SK-N-SH (cell line): ENCODE measurements around the gene CDK3. TPM values are rescaled to one million over a fixed set of nuclear protein-coding genes. Genes with fewer than 3 reads are reported as not detected.

ENCODE experiments used
- CTCF ChIA-PET: fragments of 300-600, 350-600 bp; formaldehyde crosslinking; extraction: SDS; loops from one replicate; lab custom pipeline; 2021; lab: Yijun Ruan, JAX
- POLR2A ChIA-PET: fragments of 350-600 bp; sonication (Branson Sonifier 250); formaldehyde crosslinking; extraction: SDS; loops from one replicate; lab custom pipeline; 2020; ENCODE audit warnings: antibody characterized with exemption, inconsistent platforms; lab: Yijun Ruan, JAX
- DNase-seq: peaks from one replicate; pipeline ENCODE4 v3.0.0; 2012
- H2AFZ ChIP-seq: fragments of 200-600 bp; sonication (generic); 2 replicates; pipeline ENCODE4 v1.8.1; 2016; ENCODE audit warnings: antibody characterized with exemption, mild to moderate bottlenecking, low read depth
- H3F3A ChIP-seq: fragments of 200-600 bp; sonication (generic); replicated peaks from 2 replicates; pipeline ENCODE3; 2016; ENCODE audit warnings: antibody characterized with exemption, mild to moderate bottlenecking; ENCODE audit not compliant: insufficient read depth
- H3K27ac ChIP-seq, 2 experiments: fragments of 200-500 bp in 1 of 2; fragments of 200-600 bp in 1 of 2; sonication (Bioruptor generic) in 1 of 2; sonication (generic), shearing (Covaris generic) in 1 of 2; 2 replicates each; pipeline versions ENCODE4 v1.5.1 to v1.6.1; 2014 to 2016; ENCODE audit warnings: low read depth in 2 of 2, inconsistent platforms in 1 of 2, low read length in 1 of 2, mild to moderate bottlenecking in 1 of 2, mixed read lengths in 1 of 2
- H3K27me3 ChIP-seq: fragments of 200-600 bp; sonication (generic), shearing (Covaris generic); 2 replicates; pipeline ENCODE4 v1.6.1; 2016; ENCODE audit warnings: mixed run types; ENCODE audit not compliant: insufficient read depth
- H3K36me3 ChIP-seq, 2 experiments: fragments of 200-500 bp in 1 of 2; fragments of 200-600 bp in 1 of 2; sonication (Bioruptor generic) in 1 of 2; sonication (generic) in 1 of 2; replicated peaks in 1 of 2; 2 replicates each; pipeline versions ENCODE3 to v1.5.1; 2014 to 2016; ENCODE audit warnings: low read length in 1 of 2, mild to moderate bottlenecking in 1 of 2; ENCODE audit not compliant: insufficient read depth in 2 of 2, control insufficient read depth in 1 of 2
- H3K4me1 ChIP-seq, 2 experiments: fragments of 200-500 bp in 1 of 2; fragments of 200-600 bp in 1 of 2; sonication (Bioruptor generic) in 1 of 2; sonication (generic), shearing (Covaris generic) in 1 of 2; 2 replicates each; pipeline versions ENCODE4 v1.5.1 to v1.6.1; 2014 to 2016; ENCODE audit warnings: low read depth in 1 of 2, low read length in 1 of 2, mixed run types in 1 of 2; ENCODE audit not compliant: insufficient read depth in 2 of 2, control insufficient read depth in 1 of 2
- H3K4me2 ChIP-seq: fragments of 200-600 bp; sonication (generic), shearing (Covaris generic); 2 replicates; pipeline ENCODE4 v1.6.1; 2017; ENCODE audit warnings: mixed run types
- H3K4me3 ChIP-seq, 2 experiments: fragments of 200-500 bp in 1 of 2; fragments of 200-600 bp in 1 of 2; sonication (Bioruptor generic) in 1 of 2; sonication (generic), shearing (Covaris generic) in 1 of 2; 2 replicates each; pipeline versions ENCODE4 v1.5.1 to v1.8.1; 2014 to 2016; ENCODE audit warnings: low read depth in 2 of 2, inconsistent platforms in 1 of 2, low read length in 1 of 2, mild to moderate bottlenecking in 1 of 2, mixed read lengths in 1 of 2, moderate library complexity in 1 of 2
- H3K79me2 ChIP-seq: fragments of 200-600 bp; sonication (generic); 2 replicates; pipeline ENCODE4 v1.8.1; 2017; ENCODE audit warnings: mild to moderate bottlenecking; ENCODE audit not compliant: insufficient read depth
- H3K9ac ChIP-seq: fragments of 200-600 bp; sonication (generic); 2 replicates; pipeline ENCODE4 v1.6.1; 2017; ENCODE audit warnings: mixed run types
- H3K9me2 ChIP-seq: fragments of 200-600 bp; sonication (generic); 2 replicates; pipeline ENCODE4 v1.6.1; 2017; ENCODE audit warnings: mixed run types
- H3K9me3 ChIP-seq: fragments of 200-600 bp; sonication (generic); 2 replicates; pipeline ENCODE4 v1.6.1; 2017; ENCODE audit warnings: mixed run types, mild to moderate bottlenecking, moderate library complexity
- H4K20me1 ChIP-seq: fragments of 200-600 bp; sonication (generic); 2 replicates; pipeline ENCODE4 v1.6.1; 2017; ENCODE audit warnings: mild to moderate bottlenecking, mixed run types; ENCODE audit not compliant: insufficient read depth
- FOSL2 ChIP-seq: IDR thresholded peaks from 2 replicates; pipeline ENCODE4 v1.4.0; 2012; ENCODE audit warnings: low read depth, mild to moderate bottlenecking, moderate library complexity, borderline replicate concordance
- FOXJ3 ChIP-seq: sonication (generic); formaldehyde crosslinking; IDR thresholded peaks from 2 replicates; pipeline ENCODE4 v1.5.1; 2020; ENCODE audit warnings: mild to moderate bottlenecking, missing genetic modification reagents
- GABPA ChIP-seq: IDR thresholded peaks from 2 replicates; pipeline ENCODE4 v1.4.0; 2012; ENCODE audit warnings: low read depth, mild to moderate bottlenecking
- PBX3 ChIP-seq: IDR thresholded peaks from 2 replicates; pipeline ENCODE4; 2012
- REST ChIP-seq: IDR thresholded peaks from 2 replicates; pipeline ENCODE4 v1.6.1; 2012; ENCODE audit warnings: mild to moderate bottlenecking, low read depth, low read length, moderate library complexity
- USF2 ChIP-seq: fragments of 150-350 bp; IDR thresholded peaks from 2 replicates; pipeline ENCODE4 v1.6.1; 2017; ENCODE audit warnings: antibody characterized with exemption, low read length, low read depth, borderline replicate concordance
- WGBS: methylation state at CpG from one replicate; pipeline ENCODE4 v1.1.6; 2017; ENCODE audit warnings: low lambda C conversion rate; 5-methylcytosine and 5-hydroxymethylcytosine counted together
- polyA plus RNA-seq, 3 experiments: library from polyadenylated mRNA; depleted of rRNA; stranded (reverse); fragments of >200 nt; gene quantifications; 2 replicates each; pipeline ENCODE4 v1.2.3, GENCODE V29; 2012

The CDK3 gene
- polyA plus RNA-seq, 1 of the 3 experiments (the other 2 are of a cell fraction) = 14.6 TPM

GRCh38 chr17:76009447-76009846 is 8.8 kb downstream of the CDK3 start:
- ChIA-PET POLR2A (no interaction called here), CTCF (interaction anchor here (0.5 to 14.6 kb wide), 13 partner anchors 8 to 330 kb away, joined by 3 to 231 read pairs (median 4); partner anchors contain the start of genes CDK3, MRPL38 and WBP2)

GRCh38 chr17:76009969-76010661 is 9.5 kb downstream of the CDK3 start:
- CTCF ChIA-PET = interaction anchor here (0.5 to 14.6 kb wide), 17 partner anchors 8 to 329 kb away, joined by 3 to 231 read pairs (median 6); partner anchors contain the start of genes CDK3, MRPL38 and WBP2
- Histone ChIP-seq H4K20me1 (no peaks in the 10 kb centered on the region), H2AFZ (no peak overlapping the region), H3K79me2 (no peaks in the 10 kb centered on the region), H3K36me3 (no peaks in the 10 kb centered on the region), H3K27ac (no peak overlapping the region), H3K4me1 (peaks cover 10 to 15% of the 10 kb centered on the region in 2 experiments; a peak in 3 of 4 replicates)
- WGBS = 79% methylated on average over 21 of the region's 21 CpGs
- TF ChIP-seq FOXJ3 (CRISPR knock-in tag) = no peak
- no peak for TF ChIP-seq PBX3
- TF ChIP-seq USF2 = no peak
- no peak for TF ChIP-seq REST
- TF ChIP-seq GABPA = no peak
- TF ChIP-seq, all 33 proteins: peak for 0
- no peak overlapping the region for H3K4me2 ChIP-seq
- no peak for DNase-seq
- peaks cover 4% of the 10 kb centered on the region for H3F3A ChIP-seq
- no peaks in the 10 kb centered on the region for H3K9me2 ChIP-seq
- no peaks in the 10 kb centered on the region for H3K27me3 ChIP-seq
- H3K9me3 ChIP-seq = no peaks in the 10 kb centered on the region
- no peak overlapping the region for H3K4me3 ChIP-seq
- H3K9ac ChIP-seq = no peak overlapping the region
- POLR2A ChIA-PET = interaction anchor here (0.6 to 0.9 kb wide), 3 partner anchors 82 to 105 kb away, joined by 3 read pairs; partner anchors contain the start of gene MRPL38

More at GRCh38 chr17:76009447-76009846, 8.8 kb downstream of the CDK3 start:
- Histone ChIP-seq H3K4me2 (no peak overlapping the region), H3F3A (peaks cover 8% of the 10 kb centered on the region), H3K27me3 (no peaks in the 10 kb centered on the region), H3K9me3 (no peaks in the 10 kb centered on the region), H2AFZ (no peak overlapping the region), H3K27ac (no peak overlapping the region), H3K9me2 (no peaks in the 10 kb centered on the region), H3K79me2 (no peaks in the 10 kb centered on the region), H3K9ac (no peak overlapping the region), H3K4me1 (peaks cover 6 to 20% of the 10 kb centered on the region in 2 experiments; a peak in 3 of 4 replicates), H3K4me3 (no peak overlapping the region), H3K36me3 (no peaks in the 10 kb centered on the region), H4K20me1 (no peaks in the 10 kb centered on the region)
- no peak for DNase-seq
- TF ChIP-seq FOSL2 = no peak
- 85% methylated on average over 20 of the region's 20 CpGs for WGBS
